ENCODE data around the gene TMEM59. TPM values are rescaled to one million over a fixed set of nuclear protein-coding genes. Genes with fewer than 3 reads are reported as not detected.

TMEM59 gene
- total RNA-seq, 2 experiments from 2014 or later, result 93.4 to 109 TPM

GRCh38 chr1:54018635-54019034, 34.4 kb downstream of the TMEM59 start:
- DNase-seq, result no peak
- ATAC-seq, result no peak
- no peak overlapping the region for H3K4me3 Mint-ChIP-seq
- CTCF ChIA-PET, result interaction anchor here (1.3 to 1.6 kb wide), 2 partner anchors 23 to 158 kb away, joined by 3 to 4 read pairs; no protein-coding TSS in a partner anchor
- no peaks in the 10 kb centered on the region for H3K36me3 Mint-ChIP-seq (ENCODE audit: low read depth)
- intact Hi-C loops (cut with micrococcal nuclease), result no loop called here
- H3K27ac Mint-ChIP-seq, result no peak overlapping the region
- TF ChIP-seq CTCF (IDR thresholded peaks at IDR 0.05), result no peak
- POLR2A ChIA-PET, result no interaction called here
- no peaks in the 10 kb centered on the region for H3K27me3 Mint-ChIP-seq
- no peaks in the 10 kb centered on the region for H3K9me3 Mint-ChIP-seq
- no peaks in the 10 kb centered on the region for H3K4me1 Mint-ChIP-seq (ENCODE audit: low read depth)

- H3K36me3 Mint-ChIP-seq (ENCODE audit: low read depth), result no peaks in the 10 kb centered on the region
- intact Hi-C loops (cut with micrococcal nuclease), result no loop called here
- DNase-seq (no peak), ATAC-seq (no peak)
- POLR2A ChIA-PET, result no interaction called here
- CTCF ChIA-PET, result interaction anchor here (1.6 kb wide), 1 partner anchor 157 kb away, joined by 4 read pairs; no protein-coding TSS in a partner anchor
- no peaks in the 10 kb centered on the region for H3K27me3 Mint-ChIP-seq
- no peak within 1 kb of the TSS for H3K4me3 Mint-ChIP-seq
- H3K4me1 Mint-ChIP-seq (ENCODE audit: low read depth), result no peaks in the 10 kb centered on the region
- H3K27ac Mint-ChIP-seq, result no peak within 1 kb of the TSS
- H3K9me3 Mint-ChIP-seq, result no peaks in the 10 kb centered on the region
- TF ChIP-seq CTCF (IDR thresholded peaks at IDR 0.05), result no peak
Measured at GRCh38 chr1:54017979-54018378, 35.0 kb downstream of the TMEM59 start, which contains the start of gene LDLRAD1. Gene LDLRAD1, minus strand, starts transcription at chr1:54018186. Its CDS starts 74 bp downstream, at chr1:54018112.

- no peak for DNase-seq
- Mint-ChIP-seq H3K27me3 (no peaks in the 10 kb centered on the region), H3K9me3 (no peaks in the 10 kb centered on the region), H3K4me1 (ENCODE audit: low read depth) (no peaks in the 10 kb centered on the region), H3K4me3 (no peak overlapping the region), H3K36me3 (ENCODE audit: low read depth) (no peaks in the 10 kb centered on the region), H3K27ac (no peak overlapping the region)
- intact Hi-C loops (cut with micrococcal nuclease), result no loop called here
- ATAC-seq, result no peak
- ChIA-PET POLR2A (no interaction called here), CTCF (interaction anchor here (1.3 kb wide), 1 partner anchor 65 kb away, joined by 5 read pairs; no protein-coding TSS in a partner anchor)
- TF ChIP-seq CTCF (IDR thresholded peaks at IDR 0.05), result no peak
Measured at GRCh38 chr1:54016343-54017282, 36.4 kb downstream of the TMEM59 start.

GRCh38 chr1:54014009-54014629, 38.9 kb downstream of the TMEM59 start:
- POLR2A ChIA-PET, result no interaction called here
- no peak for DNase-seq

More at GRCh38 chr1:54014009-54014629, 38.9 kb downstream of the TMEM59 start:
- no peak for TF ChIP-seq CTCF (IDR thresholded peaks at IDR 0.05)
- intact Hi-C loops (cut with micrococcal nuclease), result no loop called here
- Mint-ChIP-seq H3K4me1 (ENCODE audit: low read depth) (no peaks in the 10 kb centered on the region), H3K27ac (no peak overlapping the region), H3K4me3 (no peak overlapping the region), H3K27me3 (peaks cover 2% of the 10 kb centered on the region), H3K9me3 (no peaks in the 10 kb centered on the region), H3K36me3 (ENCODE audit: low read depth) (no peaks in the 10 kb centered on the region)
- CTCF ChIA-PET, result no interaction called here
- ATAC-seq, result no peak

All from activated CD8-positive, alpha-beta T cell treated with anti-CD3 and anti-CD28 coated beads for 36 hours (primary cell).